Measurements from ENCODE around the gene OSBP2.

OSBP2 gene

GRCh38 chr22:30855266-30855665 lies 160.6 kb downstream of the OSBP2 start:
- Histone ChIP-seq H3K14ac (ENCODE audit: low read length) (no peak overlapping the region), H3K9ac (ENCODE audit: low read length) (no peak overlapping the region), H3K36me3 (ENCODE audit: control insufficient read depth in 1 of 2, insufficient read depth in 2 of 2, low read length in 2 of 2) (no peaks in the 10 kb centered on the region), H3K23ac (ENCODE audit: low read length) (no peak overlapping the region), H3K18ac (ENCODE audit: low read length) (no peak overlapping the region), H2BK5ac (ENCODE audit: low read depth, low read length, poor library complexity) (no peak overlapping the region), H3K4me2 (ENCODE audit: low read length) (no peak overlapping the region), H3K9me3 (ENCODE audit: insufficient read depth, low read depth, low read length) (no peaks in the 10 kb centered on the region), H2BK120ac (ENCODE audit: insufficient read depth, low read length, poor library complexity) (no peak overlapping the region), H4K91ac (ENCODE audit: low read depth, low read length) (no peak overlapping the region), H3K4ac (ENCODE audit: low read depth, low read length) (no peak overlapping the region), H3K4me3 (ENCODE audit: low read depth, low read length) (no peak overlapping the region), H3K79me2 (ENCODE audit: control insufficient read depth, insufficient read depth, low read length, poor library complexity) (no peaks in the 10 kb centered on the region), H2AK5ac (ENCODE audit: low read length) (no peak overlapping the region), H4K8ac (ENCODE audit: low read depth, low read length) (no peak overlapping the region), H2AFZ (ENCODE audit: insufficient read depth, low read length, poor library complexity) (no peak overlapping the region), H3K27me3 (ENCODE audit: insufficient read depth, low read length) (no peaks in the 10 kb centered on the region), H4K12ac (ENCODE audit: low read depth, low read length) (no peak overlapping the region), H3K79me1 (ENCODE audit: low read length) (no peaks in the 10 kb centered on the region), H2BK12ac (ENCODE audit: low read length) (no peak overlapping the region), H3K27ac (ENCODE audit: low read depth, low read length) (no peak overlapping the region), H3K4me1 (ENCODE audit: control insufficient read depth in 1 of 2, insufficient read depth in 2 of 2, low read length in 2 of 2) (no peaks in the 10 kb centered on the region)
- WGBS (ENCODE audit: extremely low coverage, insufficient coverage, insufficient read length): no CpG with 5 or more reads among the region's 3 CpGs
- no peak for DNase-seq

GRCh38 chr22:30855677-30856518 lies 161.2 kb downstream of the OSBP2 start:
- no peak for DNase-seq
- H3K79me2 ChIP-seq (ENCODE audit: control insufficient read depth, insufficient read depth, low read length, poor library complexity): no peaks in the 10 kb centered on the region
- no peak overlapping the region for H4K91ac ChIP-seq (ENCODE audit: low read depth, low read length)
- H3K4me2 ChIP-seq (ENCODE audit: low read length): no peak overlapping the region
- no peaks in the 10 kb centered on the region for H3K27me3 ChIP-seq (ENCODE audit: insufficient read depth, low read length)
- no peak overlapping the region for H3K23ac ChIP-seq (ENCODE audit: low read length)
- H3K9me3 ChIP-seq (ENCODE audit: insufficient read depth, low read depth, low read length): no peaks in the 10 kb centered on the region
- H3K14ac ChIP-seq (ENCODE audit: low read length): no peak overlapping the region
- no peak overlapping the region for H3K18ac ChIP-seq (ENCODE audit: low read length)
- H2BK5ac ChIP-seq (ENCODE audit: low read depth, low read length, poor library complexity): no peak overlapping the region
- H4K12ac ChIP-seq (ENCODE audit: low read depth, low read length): no peak overlapping the region
- no peak overlapping the region for H2AFZ ChIP-seq (ENCODE audit: insufficient read depth, low read length, poor library complexity)
- no peak overlapping the region for H3K27ac ChIP-seq (ENCODE audit: low read depth, low read length)
- H3K9ac ChIP-seq (ENCODE audit: low read length): no peak overlapping the region
- H3K4me3 ChIP-seq (ENCODE audit: low read depth, low read length): no peak overlapping the region
- no peaks in the 10 kb centered on the region for H3K36me3 ChIP-seq (ENCODE audit: control insufficient read depth in 1 of 2, insufficient read depth in 2 of 2, low read length in 2 of 2)
- H4K8ac ChIP-seq (ENCODE audit: low read depth, low read length): no peak overlapping the region
- H3K79me1 ChIP-seq (ENCODE audit: low read length): no peaks in the 10 kb centered on the region
- H2BK120ac ChIP-seq (ENCODE audit: insufficient read depth, low read length, poor library complexity): no peak overlapping the region
- WGBS (ENCODE audit: extremely low coverage, insufficient coverage, insufficient read length): no CpG with 5 or more reads among the region's 4 CpGs
- H2AK5ac ChIP-seq (ENCODE audit: low read length): no peak overlapping the region
- no peak overlapping the region for H2BK12ac ChIP-seq (ENCODE audit: low read length)
- H3K4ac ChIP-seq (ENCODE audit: low read depth, low read length): no peak overlapping the region
- H3K4me1 ChIP-seq (ENCODE audit: control insufficient read depth in 1 of 2, insufficient read depth in 2 of 2, low read length in 2 of 2): no peaks in the 10 kb centered on the region

- H4K8ac ChIP-seq (ENCODE audit: low read depth, low read length): no peak overlapping the region
- H3K23ac ChIP-seq (ENCODE audit: low read length): no peak overlapping the region
- no peak overlapping the region for H2AFZ ChIP-seq (ENCODE audit: insufficient read depth, low read length, poor library complexity)
- no peaks in the 10 kb centered on the region for H3K9me3 ChIP-seq (ENCODE audit: insufficient read depth, low read depth, low read length)
- no peak overlapping the region for H2BK12ac ChIP-seq (ENCODE audit: low read length)
- no peak overlapping the region for H3K18ac ChIP-seq (ENCODE audit: low read length)
- H3K27me3 ChIP-seq (ENCODE audit: insufficient read depth, low read length): no peaks in the 10 kb centered on the region
- no peaks in the 10 kb centered on the region for H3K79me1 ChIP-seq (ENCODE audit: low read length)
- no CpG with 5 or more reads among the region's 14 CpGs for WGBS (ENCODE audit: extremely low coverage, insufficient coverage, insufficient read length)
- no peaks in the 10 kb centered on the region for H3K36me3 ChIP-seq (ENCODE audit: control insufficient read depth in 1 of 2, insufficient read depth in 2 of 2, low read length in 2 of 2)
- no peak overlapping the region for H4K91ac ChIP-seq (ENCODE audit: low read depth, low read length)
- H3K4me1 ChIP-seq (ENCODE audit: control insufficient read depth in 1 of 2, insufficient read depth in 2 of 2, low read length in 2 of 2): no peaks in the 10 kb centered on the region
- no peak overlapping the region for H4K12ac ChIP-seq (ENCODE audit: low read depth, low read length)
- H2AK5ac ChIP-seq (ENCODE audit: low read length): no peak overlapping the region
- H2BK120ac ChIP-seq (ENCODE audit: insufficient read depth, low read length, poor library complexity): no peak overlapping the region
- no peaks in the 10 kb centered on the region for H3K79me2 ChIP-seq (ENCODE audit: control insufficient read depth, insufficient read depth, low read length, poor library complexity)
- H3K4me2 ChIP-seq (ENCODE audit: low read length): no peak overlapping the region
- no peak overlapping the region for H3K9ac ChIP-seq (ENCODE audit: low read length)
- H3K14ac ChIP-seq (ENCODE audit: low read length): no peak overlapping the region
- no peak overlapping the region for H3K4ac ChIP-seq (ENCODE audit: low read depth, low read length)
- no peak overlapping the region for H2BK5ac ChIP-seq (ENCODE audit: low read depth, low read length, poor library complexity)
- DNase-seq: no peak
- no peak overlapping the region for H3K4me3 ChIP-seq (ENCODE audit: low read depth, low read length)
- no peak overlapping the region for H3K27ac ChIP-seq (ENCODE audit: low read depth, low read length)
These were observed 162.2 kb downstream of the OSBP2 start for GRCh38 chr22:30856741-30857502.

- H2AFZ ChIP-seq (ENCODE audit: insufficient read depth, low read length, poor library complexity): no peak overlapping the region
- H3K18ac ChIP-seq (ENCODE audit: low read length): no peak overlapping the region
- H3K36me3 ChIP-seq (ENCODE audit: control insufficient read depth in 1 of 2, insufficient read depth in 2 of 2, low read length in 2 of 2): no peaks in the 10 kb centered on the region
- H3K4me3 ChIP-seq (ENCODE audit: low read depth, low read length): no peak overlapping the region
- H3K4ac ChIP-seq (ENCODE audit: low read depth, low read length): no peak overlapping the region
- no peak overlapping the region for H2AK5ac ChIP-seq (ENCODE audit: low read length)
- no peaks in the 10 kb centered on the region for H3K4me1 ChIP-seq (ENCODE audit: control insufficient read depth in 1 of 2, insufficient read depth in 2 of 2, low read length in 2 of 2)
- WGBS (ENCODE audit: extremely low coverage, insufficient coverage, insufficient read length): no CpG with 5 or more reads among the region's 13 CpGs
- H3K79me2 ChIP-seq (ENCODE audit: control insufficient read depth, insufficient read depth, low read length, poor library complexity): no peaks in the 10 kb centered on the region
- H2BK12ac ChIP-seq (ENCODE audit: low read length): no peak overlapping the region
- no peak overlapping the region for H4K91ac ChIP-seq (ENCODE audit: low read depth, low read length)
- no peaks in the 10 kb centered on the region for H3K27me3 ChIP-seq (ENCODE audit: insufficient read depth, low read length)
- no peak overlapping the region for H3K9ac ChIP-seq (ENCODE audit: low read length)
- H3K23ac ChIP-seq (ENCODE audit: low read length): no peak overlapping the region
- no peak overlapping the region for H2BK120ac ChIP-seq (ENCODE audit: insufficient read depth, low read length, poor library complexity)
- no peak overlapping the region for H4K8ac ChIP-seq (ENCODE audit: low read depth, low read length)
- H3K4me2 ChIP-seq (ENCODE audit: low read length): no peak overlapping the region
- no peak overlapping the region for H3K27ac ChIP-seq (ENCODE audit: low read depth, low read length)
- no peak for DNase-seq
- H3K9me3 ChIP-seq (ENCODE audit: insufficient read depth, low read depth, low read length): no peaks in the 10 kb centered on the region
- H4K12ac ChIP-seq (ENCODE audit: low read depth, low read length): no peak overlapping the region
- no peak overlapping the region for H3K14ac ChIP-seq (ENCODE audit: low read length)
- no peaks in the 10 kb centered on the region for H3K79me1 ChIP-seq (ENCODE audit: low read length)
- H2BK5ac ChIP-seq (ENCODE audit: low read depth, low read length, poor library complexity): no peak overlapping the region
These were observed 163.1 kb downstream of the OSBP2 start for GRCh38 chr22:30857791-30858190.
